ENCODE results near the gene CDH23. TPM values are rescaled to one million over a fixed set of nuclear protein-coding genes. Genes with fewer than 3 reads are reported as not detected.

CDH23 gene
- total RNA-seq, 1 donor from 2014 or later: 10.3 TPM

- TF ChIP-seq POLR2A (IDR thresholded peaks at IDR 0.05) (no peak), POLR2AphosphoS5 (IDR thresholded peaks at IDR 0.05; ENCODE audit: insufficient read depth in 1 of 2, low read depth in 1 of 2) (no peak)
- TF ChIP-seq, protein P1, sequence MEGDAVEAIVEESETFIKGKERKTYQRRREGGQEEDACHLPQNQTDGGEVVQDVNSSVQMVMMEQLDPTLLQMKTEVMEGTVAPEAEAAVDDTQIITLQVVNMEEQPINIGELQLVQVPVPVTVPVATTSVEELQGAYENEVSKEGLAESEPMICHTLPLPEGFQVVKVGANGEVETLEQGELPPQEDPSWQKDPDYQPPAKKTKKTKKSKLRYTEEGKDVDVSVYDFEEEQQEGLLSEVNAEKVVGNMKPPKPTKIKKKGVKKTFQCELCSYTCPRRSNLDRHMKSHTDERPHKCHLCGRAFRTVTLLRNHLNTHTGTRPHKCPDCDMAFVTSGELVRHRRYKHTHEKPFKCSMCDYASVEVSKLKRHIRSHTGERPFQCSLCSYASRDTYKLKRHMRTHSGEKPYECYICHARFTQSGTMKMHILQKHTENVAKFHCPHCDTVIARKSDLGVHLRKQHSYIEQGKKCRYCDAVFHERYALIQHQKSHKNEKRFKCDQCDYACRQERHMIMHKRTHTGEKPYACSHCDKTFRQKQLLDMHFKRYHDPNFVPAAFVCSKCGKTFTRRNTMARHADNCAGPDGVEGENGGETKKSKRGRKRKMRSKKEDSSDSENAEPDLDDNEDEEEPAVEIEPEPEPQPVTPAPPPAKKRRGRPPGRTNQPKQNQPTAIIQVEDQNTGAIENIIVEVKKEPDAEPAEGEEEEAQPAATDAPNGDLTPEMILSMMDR (IDR thresholded peaks at IDR 0.05): no peak
- no peak for DNase-seq (ENCODE audit: extremely low spot score in 2 of 2)
- H3K27me3 ChIP-seq: no peaks in the 10 kb centered on the region
- H3K9me3 ChIP-seq: no peaks in the 10 kb centered on the region
- H3K36me3 ChIP-seq: no peaks in the 10 kb centered on the region
- intact Hi-C loops (cut with DNase I): loop anchor here (10.0 kb wide), 1 partner anchor 413 kb away; the partner anchor contains the start of gene CDH23
- peaks cover 14% of the 10 kb centered on the region for H3K4me1 ChIP-seq
- no peak overlapping the region for H3K27ac ChIP-seq
- no peak overlapping the region for H3K4me3 ChIP-seq
Measured at GRCh38 chr10:71807557-71808510, 411.1 kb downstream of the CDH23 start.

DNA sequence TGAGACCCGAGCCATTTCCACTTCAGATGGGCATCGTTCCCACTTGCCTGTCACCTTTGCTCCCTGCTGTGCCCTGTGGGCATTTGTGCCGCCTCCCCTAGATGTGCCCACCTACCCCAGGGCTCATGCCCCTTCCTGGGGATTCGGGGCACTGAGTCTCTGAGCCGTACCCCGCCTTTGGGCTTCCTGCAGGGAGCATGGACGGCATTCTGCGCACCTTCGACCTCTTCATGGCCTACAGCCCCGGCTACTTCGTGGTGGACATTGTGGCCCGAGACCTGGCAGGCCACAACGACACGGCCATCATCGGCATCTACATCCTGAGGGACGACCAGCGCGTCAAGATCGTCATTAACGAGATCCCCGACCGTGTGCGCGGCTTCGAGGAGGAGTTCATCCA lies 412.9 kb downstream of the CDH23 start:
- intact Hi-C loops (cut with DNase I): loop anchor here (10.0 kb wide), 2 partner anchors 85 to 415 kb away; partner anchors contain the start of gene CDH23
- H3K27ac ChIP-seq: no peak overlapping the region
- no peak for TF ChIP-seq POLR2AphosphoS5 (IDR thresholded peaks at IDR 0.05; ENCODE audit: insufficient read depth in 1 of 2, low read depth in 1 of 2)

GRCh38 chr10:71810048-71810750 lies 413.5 kb downstream of the CDH23 start:
- DNase-seq (ENCODE audit: extremely low spot score in 2 of 2): no peak
- intact Hi-C loops (cut with DNase I): loop anchor here (10.0 kb wide), 1 partner anchor 85 kb away; no protein-coding TSS in a partner anchor
- Histone ChIP-seq H3K4me3 (no peak overlapping the region), H3K27ac (no peak overlapping the region), H3K4me1 (peaks cover 14% of the 10 kb centered on the region), H3K9me3 (no peaks in the 10 kb centered on the region), H3K36me3 (peaks cover 0 to 3% of the 10 kb centered on the region in 2 donors), H3K27me3 (no peaks in the 10 kb centered on the region)
- TF ChIP-seq POLR2AphosphoS5 (IDR thresholded peaks at IDR 0.05; ENCODE audit: insufficient read depth in 1 of 2, low read depth in 1 of 2): no peak
- no peak for TF ChIP-seq POLR2A (IDR thresholded peaks at IDR 0.05)
- TF ChIP-seq, protein P1 (IDR thresholded peaks at IDR 0.05): no peak

More for the DNA sequence above, 412.9 kb downstream of the CDH23 start:
- no peaks in the 10 kb centered on the region for H3K36me3 ChIP-seq
- no peak overlapping the region for H3K4me3 ChIP-seq
- H3K4me1 ChIP-seq: peaks cover 14% of the 10 kb centered on the region
- no peak for DNase-seq (ENCODE audit: extremely low spot score in 2 of 2)
- H3K9me3 ChIP-seq: no peaks in the 10 kb centered on the region
- no peaks in the 10 kb centered on the region for H3K27me3 ChIP-seq

- Histone ChIP-seq H3K27me3 (no peaks in the 10 kb centered on the region), H3K27ac (no peak overlapping the region), H3K9me3 (no peaks in the 10 kb centered on the region), H3K36me3 (peaks cover 0 to 15% of the 10 kb centered on the region in 2 donors), H3K4me1 (peaks cover 14% of the 10 kb centered on the region), H3K4me3 (no peak overlapping the region)
- intact Hi-C loops (cut with DNase I): loop anchor here (10.0 kb wide), 1 partner anchor 83 kb away; no protein-coding TSS in a partner anchor
- no peak for TF ChIP-seq POLR2A (IDR thresholded peaks at IDR 0.05)
- TF ChIP-seq POLR2AphosphoS5 (IDR thresholded peaks at IDR 0.05; ENCODE audit: insufficient read depth in 1 of 2, low read depth in 1 of 2): no peak
- TF ChIP-seq, protein P1 (IDR thresholded peaks at IDR 0.05): no peak
- DNase-seq (ENCODE audit: extremely low spot score in 2 of 2): no peak
Measured at GRCh38 chr10:71811351-71811750, 414.6 kb downstream of the CDH23 start.

All from vagina (tissue), 2 donors.